ENCODE data around the gene MYPN. TPM values are rescaled to one million over a fixed set of nuclear protein-coding genes. Genes with fewer than 3 reads are reported as not detected.

Gene MYPN
- total and polyA plus RNA-seq, 2 experiments from 2014 or later, result not detected

DNA sequence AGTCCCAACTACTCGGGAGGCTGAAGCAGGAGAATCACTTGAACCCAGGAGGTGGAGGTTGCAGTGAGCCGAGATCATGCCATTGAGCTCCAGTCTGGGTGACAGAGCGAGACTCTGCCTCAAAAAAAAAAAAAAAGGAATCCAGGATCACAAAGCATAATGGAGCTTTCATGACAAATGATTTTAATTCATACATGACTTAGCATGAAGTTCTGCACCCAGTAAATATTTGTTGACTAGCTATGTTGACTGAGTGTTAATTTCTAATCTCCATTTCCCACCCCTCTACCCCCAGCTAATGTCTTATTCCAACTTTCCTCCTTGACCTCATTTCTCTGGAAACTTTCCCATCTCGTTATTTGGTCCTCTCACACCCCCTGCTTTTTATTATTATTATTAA, 69.3 kb downstream of the MYPN start:
- ATAC-seq, result no peak
- Histone ChIP-seq H4K20me1 (replicated peaks; ENCODE audit: insufficient read depth) (no peaks in the 10 kb centered on the region), H2AFZ (no peak overlapping the region), H3K9me2 (ENCODE audit: insufficient read depth) (0 out of 2 replicates have a peak, but pooled peaks cover 3% of the 10 kb centered on the region), H3K36me3 (ENCODE audit: insufficient read depth) (no peaks in the 10 kb centered on the region), H3F3A (replicated peaks; ENCODE audit: low read depth) (no peaks in the 10 kb centered on the region), H3K27ac (ENCODE audit: low read depth) (no peak overlapping the region), H3K79me2 (replicated peaks; ENCODE audit: insufficient read depth) (no peaks in the 10 kb centered on the region), H3K27me3 (ENCODE audit: insufficient read depth) (no peaks in the 10 kb centered on the region), H3K4me1 (ENCODE audit: insufficient read depth) (no peaks in the 10 kb centered on the region), H3K4me3 (no peak overlapping the region), H3K4me2 (no peak overlapping the region)
- DNase-seq (ENCODE audit: low spot score), result no peak
- Mint-ChIP-seq H3K4me1 (0 out of 3 replicates have a peak, but pooled peaks cover 2% of the 10 kb centered on the region), H3K27me3 (ENCODE audit: insufficient read depth, low read depth, poor library complexity) (no peaks in the 10 kb centered on the region), H3K4me3 (no peak overlapping the region), H3K9me3 (no peaks in the 10 kb centered on the region), H3K27ac (no peak overlapping the region), H3K36me3 (ENCODE audit: low read depth) (no peaks in the 10 kb centered on the region)
- TF ChIP-seq ETS1 (IDR thresholded peaks at IDR 0.05) (no peak), REST (IDR thresholded peaks at IDR 0.05; ENCODE audit: unreplicated experiment) (no peak), ZNF114 (CRISPR knock-in tag; IDR thresholded peaks at IDR 0.05) (no peak), EZH2phosphoT487 (IDR thresholded peaks at IDR 0.05; ENCODE audit: unreplicated experiment) (no peak), JUNB (IDR thresholded peaks at IDR 0.05; ENCODE audit: unreplicated experiment) (no peak), CTCF (conservative IDR thresholded peaks at IDR 0.05; ENCODE audit: low read depth in 2 of 2) (no peak), ZNF331 (CRISPR knock-in tag; IDR thresholded peaks at IDR 0.05; ENCODE audit: low read depth) (no peak), EZH2 (IDR thresholded peaks at IDR 0.05; ENCODE audit: low read depth, unreplicated experiment) (no peak), POLR2AphosphoS5 (IDR thresholded peaks at IDR 0.05; ENCODE audit: low read depth) (no peak), CREB1 (CRISPR knock-in tag; IDR thresholded peaks at IDR 0.05; ENCODE audit: low read depth) (no peak), NANOG (IDR thresholded peaks at IDR 0.05; ENCODE audit: borderline replicate concordance) (no peak), ZNF462 (CRISPR knock-in tag; IDR thresholded peaks at IDR 0.05) (no peak), STAT1 (IDR thresholded peaks at IDR 0.05; ENCODE audit: unreplicated experiment) (no peak)
